IMR-90 (cell line): ENCODE data around the gene CTBP1. TPM values are rescaled to one million over a fixed set of nuclear protein-coding genes. Genes with fewer than 3 reads are reported as not detected.

Experiments used
- ATAC-seq: fragments of 200-7000 bp; cut with Tn5 transposase; 2 replicates; pipeline ENCODE4 v1.9.1; 2020; ENCODE audit warnings: low read depth, mild to moderate bottlenecking, moderate library complexity
- BruUV-seq: library from RNA; stranded (reverse); fragments of 400-500 nt; replicated peaks from 2 replicates; lab custom pipeline; 2021; lab: Mats Ljungman, UMichigan
- CTCF ChIA-PET: fragments of 300-600 bp; formaldehyde crosslinking; extraction: SDS; loops from one replicate; lab custom pipeline; 2021; ENCODE audit warnings: antibody characterized with exemption; lab: Yijun Ruan, JAX
- POLR2A ChIA-PET: fragments of 300-600 bp; sonication (Branson Sonifier 250); formaldehyde crosslinking; loops from one replicate; lab custom pipeline; 2022; ENCODE audit warnings: antibody characterized with exemption; ENCODE audit not compliant: unreplicated experiment; lab: Charles Lee
- DNase-seq: peaks from one replicate; pipeline ENCODE4 v3.0.0; 2013
- H2AFZ ChIP-seq: replicated peaks from 2 replicates; pipeline ENCODE3; 2013; ENCODE audit warnings: low read length, mild to moderate bottlenecking; ENCODE audit not compliant: poor library complexity
- H2AK5ac ChIP-seq: 2 replicates; pipeline ENCODE4 v1.6.1; 2013; ENCODE audit warnings: low read depth, low read length, inconsistent platforms
- H2AK9ac ChIP-seq: replicated peaks from 2 replicates; pipeline ENCODE3; 2013; ENCODE audit warnings: mild to moderate bottlenecking, low read depth, low read length, moderate library complexity; ENCODE audit not compliant: poor library complexity
- H2BK120ac ChIP-seq: 2 replicates; pipeline ENCODE4 v1.6.1; 2013; ENCODE audit warnings: low read depth, low read length, inconsistent platforms
- H2BK15ac ChIP-seq: 3 replicates; pipeline ENCODE4 v1.6.1; 2013; ENCODE audit warnings: low read depth, low read length, inconsistent platforms
- H2BK20ac ChIP-seq: 2 replicates; pipeline ENCODE4 v1.6.1; 2013; ENCODE audit warnings: low read depth, mild to moderate bottlenecking, inconsistent platforms, low read length, moderate library complexity
- H2BK5ac ChIP-seq: 2 replicates; pipeline ENCODE4 v1.6.1; 2013; ENCODE audit warnings: mild to moderate bottlenecking, low read depth, low read length, inconsistent platforms; ENCODE audit not compliant: poor library complexity, severe bottlenecking
- H3K14ac ChIP-seq: replicated peaks from 2 replicates; pipeline ENCODE4 v1.6.1; 2013; ENCODE audit warnings: low read depth, low read length, inconsistent platforms
- H3K18ac ChIP-seq: 2 replicates; pipeline ENCODE4 v1.6.1; 2013; ENCODE audit warnings: low read depth, low read length, control low read depth
- H3K23ac ChIP-seq: 2 replicates; pipeline ENCODE4 v1.6.1; 2013; ENCODE audit warnings: low read depth, low read length, inconsistent platforms
- H3K27ac ChIP-seq: 2 replicates; pipeline ENCODE4 v1.5.1; 2013; ENCODE audit warnings: mild to moderate bottlenecking, control low read depth, low read length; ENCODE audit not compliant: insufficient read depth
- H3K27me3 ChIP-seq: 2 replicates; pipeline ENCODE4 v1.6.1; 2013; ENCODE audit warnings: low read length; ENCODE audit not compliant: control insufficient read depth, insufficient read depth
- H3K36me3 ChIP-seq: 2 replicates; pipeline ENCODE4 v1.6.1; 2013; ENCODE audit warnings: low read length, mixed read lengths; ENCODE audit not compliant: control insufficient read depth, insufficient read depth
- H3K4ac ChIP-seq: 2 replicates; pipeline ENCODE4 v1.6.1; 2013; ENCODE audit warnings: low read depth, low read length, inconsistent platforms
- H3K4me1 ChIP-seq: 2 replicates; pipeline ENCODE4 v1.6.1; 2013; ENCODE audit warnings: low read length, mixed read lengths; ENCODE audit not compliant: control insufficient read depth, insufficient read depth
- H3K4me2 ChIP-seq: 2 replicates; pipeline ENCODE4 v1.6.1; 2013; ENCODE audit warnings: low read depth, mild to moderate bottlenecking, control low read depth, low read length, moderate library complexity
- H3K4me3 ChIP-seq: 2 replicates; pipeline ENCODE4 v1.5.1; 2013; ENCODE audit warnings: low read depth, mild to moderate bottlenecking, control low read depth, low read length, moderate library complexity; ENCODE audit not compliant: insufficient read depth
- H3K56ac ChIP-seq: 2 replicates; pipeline ENCODE4 v1.6.1; 2013; ENCODE audit warnings: low read length, inconsistent platforms; ENCODE audit not compliant: insufficient read depth; ENCODE audit errors: extremely low read depth
- H3K79me1 ChIP-seq, 2 experiments: 2 replicates each; pipeline ENCODE4 v1.6.1; 2013; ENCODE audit warnings: low read length in 2 of 2, inconsistent platforms in 1 of 2, low read depth in 1 of 2
- H3K9ac ChIP-seq: 2 replicates; pipeline ENCODE4 v1.6.1; 2013; ENCODE audit warnings: low read depth, low read length, control low read depth
- H3K9me1 ChIP-seq: 2 replicates; pipeline ENCODE4 v1.6.1; 2013; ENCODE audit warnings: low read length, inconsistent platforms; ENCODE audit not compliant: insufficient read depth
- H3K9me3 ChIP-seq: 2 replicates; pipeline ENCODE4 v1.6.1; 2013; ENCODE audit warnings: low read length; ENCODE audit not compliant: control insufficient read depth, insufficient read depth
- H4K20me1 ChIP-seq: 2 replicates; pipeline ENCODE4 v1.6.1; 2013; ENCODE audit warnings: low read length, inconsistent platforms; ENCODE audit not compliant: insufficient read depth
- H4K5ac ChIP-seq: 2 replicates; pipeline ENCODE4 v1.6.1; 2013; ENCODE audit warnings: mild to moderate bottlenecking, low read depth, low read length, control low read depth
- H4K8ac ChIP-seq, 2 experiments: 2 replicates each; pipeline ENCODE4 v1.6.1; 2013; ENCODE audit warnings: low read depth in 2 of 2, low read length in 2 of 2, control low read depth in 1 of 2, inconsistent platforms in 1 of 2
- H4K91ac ChIP-seq: 2 replicates; pipeline ENCODE4 v1.6.1; 2013; ENCODE audit warnings: low read depth, low read length, inconsistent platforms; ENCODE audit not compliant: insufficient read depth
- FOS ChIP-seq: fragments of 150-350 bp; IDR thresholded peaks from 2 replicates; pipeline ENCODE4 v1.6.1; 2016; ENCODE audit warnings: low read depth, low read length
- MAFK ChIP-seq: IDR thresholded peaks from 2 replicates; pipeline ENCODE4 v1.6.1; 2012; ENCODE audit warnings: low read depth, low read length, improper control_type of control experiment
- MAZ ChIP-seq: IDR thresholded peaks from 2 replicates; pipeline ENCODE4 v1.6.1; 2012; ENCODE audit warnings: low read depth, mild to moderate bottlenecking, low read length, improper control_type of control experiment, moderate library complexity, borderline replicate concordance
- MXI1 ChIP-seq: IDR thresholded peaks from 2 replicates; pipeline ENCODE4 v1.6.1; 2012; ENCODE audit warnings: low read depth, mild to moderate bottlenecking, low read length, moderate library complexity, borderline replicate concordance
- RCOR1 ChIP-seq: IDR thresholded peaks from 2 replicates; pipeline ENCODE4 v1.6.1; 2012; ENCODE audit warnings: mild to moderate bottlenecking, low read length, improper control_type of control experiment; ENCODE audit not compliant: insufficient replicate concordance
- SMC3 ChIP-seq: fragments of 150-350 bp; IDR thresholded peaks from 2 replicates; pipeline ENCODE4 v1.6.1; 2016; ENCODE audit warnings: low read depth, mild to moderate bottlenecking, antibody characterized with exemption, low read length, moderate library complexity
- WGBS, 2 experiments: methylation state at CpG; one replicate each; pipeline versions ENCODE4 v1.1.5 to v1.1.7; 2013; ENCODE audit warnings: missing lambda C conversion rate in 2 of 2; ENCODE audit not compliant: insufficient read length in 1 of 2; ENCODE audit errors: extremely low coverage in 2 of 2; 5-methylcytosine and 5-hydroxymethylcytosine counted together
- dilution Hi-C: fragments of 300-500 bp; cut with HindIII; formaldehyde crosslinking; loops from one replicate; pipeline ENCODE4 v1.14.3; 2018; ENCODE audit warnings: low sequenced_read_pairs; ENCODE audit not compliant: unreplicated experiment
- in situ Hi-C: fragments of 300-500 bp; cut with MboI; formaldehyde crosslinking; loops from 3 replicates; pipeline ENCODE4 v1.14.3; 2019; ENCODE audit warnings: low sequenced_read_pairs, inconsistent platforms, mixed read lengths
- intact Hi-C: fragments of 100-400 bp; cut with micrococcal nuclease; formaldehyde crosslinking; loops from 2 replicates; pipeline ENCODE4 v1.10.0; 2022
- polyA plus RNA-seq, 3 experiments: library from polyadenylated mRNA; depleted of rRNA; stranded (reverse); fragments of >200 nt; gene quantifications; 2 replicates each; pipeline ENCODE4 v1.2.3, GENCODE V29; 2012; ENCODE audit warnings: low replicate concordance in 1 of 3
- total RNA-seq: library from RNA; depleted of rRNA; stranded (reverse); fragments of >200 nt; gene quantifications from 2 replicates; pipeline ENCODE4 v1.2.3, GENCODE V29; 2012
- TF ChIP-seq, protein P1 (sequence below): fragments of 150-350 bp; IDR thresholded peaks from 2 replicates; pipeline ENCODE4 v1.6.1; 2017; ENCODE audit warnings: mild to moderate bottlenecking, antibody characterized with exemption, low read length, low read depth

CTBP1 gene
- total and polyA plus RNA-seq, 2 of the 4 experiments (the other 2 are of a cell fraction), result 147 to 212 TPM

DNA sequence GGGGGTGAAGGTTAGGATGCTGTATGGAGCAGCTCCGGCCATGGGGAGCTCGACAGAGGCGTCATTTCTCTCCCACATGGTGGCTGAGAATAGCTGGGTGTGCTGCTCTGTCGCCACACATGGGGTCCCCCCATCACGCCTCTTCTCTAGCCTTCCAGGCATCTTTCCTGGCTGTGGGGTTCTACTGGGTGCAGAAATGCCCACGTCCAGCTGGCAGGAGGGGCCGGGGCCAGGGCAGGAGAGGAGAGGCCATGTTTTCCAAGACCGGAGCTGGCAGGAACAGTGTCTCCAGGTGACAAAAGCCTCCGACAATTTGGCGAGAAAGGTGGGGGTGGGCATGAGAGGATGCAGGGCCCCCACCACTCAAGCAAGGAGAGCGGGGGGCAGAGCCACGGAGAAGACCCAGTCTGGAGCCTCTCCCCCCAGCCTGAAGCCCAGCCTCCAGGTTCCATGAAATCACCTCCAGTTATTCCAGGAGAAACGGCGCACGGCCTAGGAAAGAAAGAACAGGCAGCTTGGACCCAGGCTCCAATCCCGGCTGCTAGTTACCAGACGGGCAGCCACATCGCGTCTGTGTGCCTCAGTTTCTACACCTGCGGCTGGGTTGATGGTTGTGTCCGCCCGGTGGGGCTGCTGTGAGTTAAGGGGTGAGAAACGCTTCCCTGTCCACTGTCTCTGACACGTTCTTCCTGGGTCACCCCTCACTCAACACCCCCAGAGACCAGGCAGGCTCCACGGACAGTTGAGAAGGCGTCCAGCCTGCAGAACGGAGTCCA, 49.2 kb downstream of the CTBP1 start:
- CTCF ChIA-PET, result no interaction called here
- H3K9me3 ChIP-seq, result no peaks in the 10 kb centered on the region
- H3K4me3 ChIP-seq, result no peak overlapping the region
- H3K23ac ChIP-seq, result peak overlapping the region; percentile 91
- H4K91ac ChIP-seq, result peak overlapping the region; percentile 100
- H2BK20ac ChIP-seq, result peak overlapping the region; percentile 98
- peak overlapping the region; percentile 99 for H2BK15ac ChIP-seq
- H3K27me3 ChIP-seq, result no peaks in the 10 kb centered on the region
- H3K4me1 ChIP-seq, result peaks cover 43% of the 10 kb centered on the region
- intact Hi-C loops, result loop anchor here (5.0 kb wide), 1 partner anchor 32 kb away; no protein-coding TSS in a partner anchor
- peak overlapping the region; percentile 68 for H3K9ac ChIP-seq
- peak overlapping the region; percentile 95 for H3K14ac ChIP-seq
- peak overlapping the region; percentile 97 for H3K27ac ChIP-seq
- peak overlapping the region; percentile 96 to 97 for H4K8ac ChIP-seq
- ATAC-seq (no peak), DNase-seq (no peak)
- no peaks in the 10 kb centered on the region for H4K20me1 ChIP-seq
- H3K56ac ChIP-seq, result peak overlapping the region; percentile 83; the same call in 1 of the 2 replicates
- peak overlapping the region; percentile 100 for H3K4ac ChIP-seq
- no peaks in the 10 kb centered on the region; the same call in 1 of the 2 replicates for H3K36me3 ChIP-seq
- TF ChIP-seq MXI1 (no peak), RCOR1 (no peak), FOS (no peak), MAFK (no peak), SMC3 (no peak), MAZ (no peak)
- TF ChIP-seq, protein P1, sequence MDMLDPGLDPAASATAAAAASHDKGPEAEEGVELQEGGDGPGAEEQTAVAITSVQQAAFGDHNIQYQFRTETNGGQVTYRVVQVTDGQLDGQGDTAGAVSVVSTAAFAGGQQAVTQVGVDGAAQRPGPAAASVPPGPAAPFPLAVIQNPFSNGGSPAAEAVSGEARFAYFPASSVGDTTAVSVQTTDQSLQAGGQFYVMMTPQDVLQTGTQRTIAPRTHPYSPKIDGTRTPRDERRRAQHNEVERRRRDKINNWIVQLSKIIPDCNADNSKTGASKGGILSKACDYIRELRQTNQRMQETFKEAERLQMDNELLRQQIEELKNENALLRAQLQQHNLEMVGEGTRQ, result no peak
- in situ Hi-C loops, result no loop called here
- H4K5ac ChIP-seq, result peak overlapping the region; percentile 96
- H2BK120ac ChIP-seq, result peak overlapping the region; percentile 99
- POLR2A ChIA-PET, result interaction anchor here (0.9 to 1.3 kb wide), 3 partner anchors 9 to 26 kb away, joined by 3 to 5 read pairs (median 5); no protein-coding TSS in a partner anchor
- H2AFZ ChIP-seq, result peak overlapping the region; percentile 84
- peak overlapping the region; percentile 58 for H3K4me2 ChIP-seq
- peak overlapping the region; percentile 94 for H2BK5ac ChIP-seq
- 100% methylated on average over 3 of the region's 27 CpGs; no CpG with 5 or more reads in 1 of the 2 experiments for WGBS, 2 experiments
- H2AK9ac ChIP-seq, result peak overlapping the region; percentile 83
- peak overlapping the region; percentile 97 for H3K18ac ChIP-seq
- dilution Hi-C loops, result no loop called here
- peaks cover 5 to 48% of the 10 kb centered on the region in 2 experiments; a peak in 2 of 4 replicates for H3K79me1 ChIP-seq
- peaks cover 33% of the 10 kb centered on the region for H3K9me1 ChIP-seq
- no TSS peak for BruUV-seq
- peak overlapping the region; percentile 99 for H2AK5ac ChIP-seq
